ENCODE measurements around the gene PLK1. TPM values are rescaled to one million over a fixed set of nuclear protein-coding genes. Genes with fewer than 3 reads are reported as not detected.

Gene PLK1
- total and polyA plus RNA-seq, 2 experiments from 2014 or later, result 69.0 to 141 TPM

DNA sequence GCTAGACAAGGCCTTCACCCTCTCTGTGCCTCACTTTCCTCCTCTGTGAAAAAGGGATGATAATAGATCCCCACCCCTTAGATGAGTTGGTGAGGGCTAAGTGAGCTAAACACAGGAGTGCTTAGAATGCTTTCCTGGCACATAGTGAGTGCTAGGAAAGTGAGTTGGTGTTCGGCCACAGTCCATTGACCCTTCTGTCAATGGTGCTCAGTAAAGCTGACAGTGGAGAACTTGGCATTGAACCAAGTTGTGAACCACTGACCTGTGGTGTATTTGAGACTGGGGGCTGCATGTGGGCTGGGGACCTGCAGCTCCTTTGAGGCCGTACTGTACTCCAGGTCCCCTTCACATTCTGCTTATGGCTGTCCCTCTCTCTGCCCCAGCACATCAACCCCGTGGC is 4.8 kb downstream of the PLK1 start (continued):
- TF ChIP-seq, protein P1, sequence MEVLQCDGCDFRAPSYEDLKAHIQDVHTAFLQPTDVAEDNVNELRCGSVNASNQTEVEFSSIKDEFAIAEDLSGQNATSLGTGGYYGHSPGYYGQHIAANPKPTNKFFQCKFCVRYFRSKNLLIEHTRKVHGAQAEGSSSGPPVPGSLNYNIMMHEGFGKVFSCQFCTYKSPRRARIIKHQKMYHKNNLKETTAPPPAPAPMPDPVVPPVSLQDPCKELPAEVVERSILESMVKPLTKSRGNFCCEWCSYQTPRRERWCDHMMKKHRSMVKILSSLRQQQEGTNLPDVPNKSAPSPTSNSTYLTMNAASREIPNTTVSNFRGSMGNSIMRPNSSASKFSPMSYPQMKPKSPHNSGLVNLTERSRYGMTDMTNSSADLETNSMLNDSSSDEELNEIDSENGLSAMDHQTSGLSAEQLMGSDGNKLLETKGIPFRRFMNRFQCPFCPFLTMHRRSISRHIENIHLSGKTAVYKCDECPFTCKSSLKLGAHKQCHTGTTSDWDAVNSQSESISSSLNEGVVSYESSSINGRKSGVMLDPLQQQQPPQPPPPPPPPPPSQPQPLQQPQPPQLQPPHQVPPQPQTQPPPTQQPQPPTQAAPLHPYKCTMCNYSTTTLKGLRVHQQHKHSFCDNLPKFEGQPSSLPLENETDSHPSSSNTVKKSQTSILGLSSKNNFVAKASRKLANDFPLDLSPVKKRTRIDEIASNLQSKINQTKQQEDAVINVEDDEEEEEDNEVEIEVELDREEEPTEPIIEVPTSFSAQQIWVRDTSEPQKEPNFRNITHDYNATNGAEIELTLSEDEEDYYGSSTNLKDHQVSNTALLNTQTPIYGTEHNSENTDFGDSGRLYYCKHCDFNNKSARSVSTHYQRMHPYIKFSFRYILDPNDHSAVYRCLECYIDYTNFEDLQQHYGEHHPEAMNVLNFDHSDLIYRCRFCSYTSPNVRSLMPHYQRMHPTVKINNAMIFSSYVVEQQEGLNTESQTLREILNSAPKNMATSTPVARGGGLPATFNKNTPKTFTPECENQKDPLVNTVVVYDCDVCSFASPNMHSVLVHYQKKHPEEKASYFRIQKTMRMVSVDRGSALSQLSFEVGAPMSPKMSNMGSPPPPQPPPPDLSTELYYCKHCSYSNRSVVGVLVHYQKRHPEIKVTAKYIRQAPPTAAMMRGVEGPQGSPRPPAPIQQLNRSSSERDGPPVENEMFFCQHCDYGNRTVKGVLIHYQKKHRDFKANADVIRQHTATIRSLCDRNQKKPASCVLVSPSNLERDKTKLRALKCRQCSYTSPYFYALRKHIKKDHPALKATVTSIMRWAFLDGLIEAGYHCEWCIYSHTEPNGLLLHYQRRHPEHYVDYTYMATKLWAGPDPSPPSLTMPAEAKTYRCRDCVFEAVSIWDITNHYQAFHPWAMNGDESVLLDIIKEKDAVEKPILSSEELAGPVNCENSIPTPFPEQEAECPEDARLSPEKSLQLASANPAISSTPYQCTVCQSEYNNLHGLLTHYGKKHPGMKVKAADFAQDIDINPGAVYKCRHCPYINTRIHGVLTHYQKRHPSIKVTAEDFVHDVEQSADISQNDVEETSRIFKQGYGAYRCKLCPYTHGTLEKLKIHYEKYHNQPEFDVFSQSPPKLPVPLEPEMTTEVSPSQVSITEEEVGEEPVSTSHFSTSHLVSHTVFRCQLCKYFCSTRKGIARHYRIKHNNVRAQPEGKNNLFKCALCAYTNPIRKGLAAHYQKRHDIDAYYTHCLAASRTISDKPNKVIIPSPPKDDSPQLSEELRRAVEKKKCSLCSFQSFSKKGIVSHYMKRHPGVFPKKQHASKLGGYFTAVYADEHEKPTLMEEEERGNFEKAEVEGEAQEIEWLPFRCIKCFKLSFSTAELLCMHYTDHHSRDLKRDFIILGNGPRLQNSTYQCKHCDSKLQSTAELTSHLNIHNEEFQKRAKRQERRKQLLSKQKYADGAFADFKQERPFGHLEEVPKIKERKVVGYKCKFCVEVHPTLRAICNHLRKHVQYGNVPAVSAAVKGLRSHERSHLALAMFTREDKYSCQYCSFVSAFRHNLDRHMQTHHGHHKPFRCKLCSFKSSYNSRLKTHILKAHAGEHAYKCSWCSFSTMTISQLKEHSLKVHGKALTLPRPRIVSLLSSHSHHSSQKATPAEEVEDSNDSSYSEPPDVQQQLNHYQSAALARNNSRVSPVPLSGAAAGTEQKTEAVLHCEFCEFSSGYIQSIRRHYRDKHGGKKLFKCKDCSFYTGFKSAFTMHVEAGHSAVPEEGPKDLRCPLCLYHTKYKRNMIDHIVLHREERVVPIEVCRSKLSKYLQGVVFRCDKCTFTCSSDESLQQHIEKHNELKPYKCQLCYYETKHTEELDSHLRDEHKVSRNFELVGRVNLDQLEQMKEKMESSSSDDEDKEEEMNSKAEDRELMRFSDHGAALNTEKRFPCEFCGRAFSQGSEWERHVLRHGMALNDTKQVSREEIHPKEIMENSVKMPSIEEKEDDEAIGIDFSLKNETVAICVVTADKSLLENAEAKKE (CRISPR knock-in tag; IDR thresholded peaks at IDR 0.05), result no peak
- no peak for TF ChIP-seq JUNB (IDR thresholded peaks at IDR 0.05; ENCODE audit: unreplicated experiment)
- TF ChIP-seq ZNF114 (CRISPR knock-in tag; IDR thresholded peaks at IDR 0.05), result no peak
- TF ChIP-seq NANOG (IDR thresholded peaks at IDR 0.05; ENCODE audit: borderline replicate concordance), result no peak
- TF ChIP-seq STAT1 (IDR thresholded peaks at IDR 0.05; ENCODE audit: unreplicated experiment), result no peak
- TF ChIP-seq, protein P2, sequence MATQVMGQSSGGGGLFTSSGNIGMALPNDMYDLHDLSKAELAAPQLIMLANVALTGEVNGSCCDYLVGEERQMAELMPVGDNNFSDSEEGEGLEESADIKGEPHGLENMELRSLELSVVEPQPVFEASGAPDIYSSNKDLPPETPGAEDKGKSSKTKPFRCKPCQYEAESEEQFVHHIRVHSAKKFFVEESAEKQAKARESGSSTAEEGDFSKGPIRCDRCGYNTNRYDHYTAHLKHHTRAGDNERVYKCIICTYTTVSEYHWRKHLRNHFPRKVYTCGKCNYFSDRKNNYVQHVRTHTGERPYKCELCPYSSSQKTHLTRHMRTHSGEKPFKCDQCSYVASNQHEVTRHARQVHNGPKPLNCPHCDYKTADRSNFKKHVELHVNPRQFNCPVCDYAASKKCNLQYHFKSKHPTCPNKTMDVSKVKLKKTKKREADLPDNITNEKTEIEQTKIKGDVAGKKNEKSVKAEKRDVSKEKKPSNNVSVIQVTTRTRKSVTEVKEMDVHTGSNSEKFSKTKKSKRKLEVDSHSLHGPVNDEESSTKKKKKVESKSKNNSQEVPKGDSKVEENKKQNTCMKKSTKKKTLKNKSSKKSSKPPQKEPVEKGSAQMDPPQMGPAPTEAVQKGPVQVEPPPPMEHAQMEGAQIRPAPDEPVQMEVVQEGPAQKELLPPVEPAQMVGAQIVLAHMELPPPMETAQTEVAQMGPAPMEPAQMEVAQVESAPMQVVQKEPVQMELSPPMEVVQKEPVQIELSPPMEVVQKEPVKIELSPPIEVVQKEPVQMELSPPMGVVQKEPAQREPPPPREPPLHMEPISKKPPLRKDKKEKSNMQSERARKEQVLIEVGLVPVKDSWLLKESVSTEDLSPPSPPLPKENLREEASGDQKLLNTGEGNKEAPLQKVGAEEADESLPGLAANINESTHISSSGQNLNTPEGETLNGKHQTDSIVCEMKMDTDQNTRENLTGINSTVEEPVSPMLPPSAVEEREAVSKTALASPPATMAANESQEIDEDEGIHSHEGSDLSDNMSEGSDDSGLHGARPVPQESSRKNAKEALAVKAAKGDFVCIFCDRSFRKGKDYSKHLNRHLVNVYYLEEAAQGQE (IDR thresholded peaks at IDR 0.05; ENCODE audit: unreplicated experiment), result no peak
- TF ChIP-seq POLR2AphosphoS5 (IDR thresholded peaks at IDR 0.05; ENCODE audit: low read depth), result no peak
- TF ChIP-seq, protein P3, sequence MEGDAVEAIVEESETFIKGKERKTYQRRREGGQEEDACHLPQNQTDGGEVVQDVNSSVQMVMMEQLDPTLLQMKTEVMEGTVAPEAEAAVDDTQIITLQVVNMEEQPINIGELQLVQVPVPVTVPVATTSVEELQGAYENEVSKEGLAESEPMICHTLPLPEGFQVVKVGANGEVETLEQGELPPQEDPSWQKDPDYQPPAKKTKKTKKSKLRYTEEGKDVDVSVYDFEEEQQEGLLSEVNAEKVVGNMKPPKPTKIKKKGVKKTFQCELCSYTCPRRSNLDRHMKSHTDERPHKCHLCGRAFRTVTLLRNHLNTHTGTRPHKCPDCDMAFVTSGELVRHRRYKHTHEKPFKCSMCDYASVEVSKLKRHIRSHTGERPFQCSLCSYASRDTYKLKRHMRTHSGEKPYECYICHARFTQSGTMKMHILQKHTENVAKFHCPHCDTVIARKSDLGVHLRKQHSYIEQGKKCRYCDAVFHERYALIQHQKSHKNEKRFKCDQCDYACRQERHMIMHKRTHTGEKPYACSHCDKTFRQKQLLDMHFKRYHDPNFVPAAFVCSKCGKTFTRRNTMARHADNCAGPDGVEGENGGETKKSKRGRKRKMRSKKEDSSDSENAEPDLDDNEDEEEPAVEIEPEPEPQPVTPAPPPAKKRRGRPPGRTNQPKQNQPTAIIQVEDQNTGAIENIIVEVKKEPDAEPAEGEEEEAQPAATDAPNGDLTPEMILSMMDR (conservative IDR thresholded peaks at IDR 0.05; ENCODE audit: low read depth in 2 of 2), result no peak
- TF ChIP-seq CREB1 (CRISPR knock-in tag; IDR thresholded peaks at IDR 0.05; ENCODE audit: low read depth), result no peak
